IMR-90 (cell line): ENCODE results near the gene LRFN2. TPM values are rescaled to one million over a fixed set of nuclear protein-coding genes. Genes with fewer than 3 reads are reported as not detected.

Experiments used
- ATAC-seq: fragments of 200-7000 bp; cut with Tn5 transposase; 2 replicates; pipeline ENCODE4 v1.9.1; 2020; ENCODE audit warnings: low read depth, mild to moderate bottlenecking, moderate library complexity
- BruUV-seq: library from RNA; stranded (reverse); fragments of 400-500 nt; replicated peaks from 2 replicates; lab custom pipeline; 2021; lab: Mats Ljungman, UMichigan
- CTCF ChIA-PET: fragments of 300-600 bp; formaldehyde crosslinking; extraction: SDS; loops from one replicate; lab custom pipeline; 2021; ENCODE audit warnings: antibody characterized with exemption; lab: Yijun Ruan, JAX
- POLR2A ChIA-PET: fragments of 300-600 bp; sonication (Branson Sonifier 250); formaldehyde crosslinking; loops from one replicate; lab custom pipeline; 2022; ENCODE audit warnings: antibody characterized with exemption; ENCODE audit not compliant: unreplicated experiment; lab: Charles Lee
- DNase-seq: peaks from one replicate; pipeline ENCODE4 v3.0.0; 2013
- H2AFZ ChIP-seq: replicated peaks from 2 replicates; pipeline ENCODE3; 2013; ENCODE audit warnings: low read length, mild to moderate bottlenecking; ENCODE audit not compliant: poor library complexity
- H2AK5ac ChIP-seq: 2 replicates; pipeline ENCODE4 v1.6.1; 2013; ENCODE audit warnings: low read depth, low read length, inconsistent platforms
- H2AK9ac ChIP-seq: replicated peaks from 2 replicates; pipeline ENCODE3; 2013; ENCODE audit warnings: mild to moderate bottlenecking, low read depth, low read length, moderate library complexity; ENCODE audit not compliant: poor library complexity
- H2BK120ac ChIP-seq: 2 replicates; pipeline ENCODE4 v1.6.1; 2013; ENCODE audit warnings: low read depth, low read length, inconsistent platforms
- H2BK15ac ChIP-seq: 3 replicates; pipeline ENCODE4 v1.6.1; 2013; ENCODE audit warnings: low read depth, low read length, inconsistent platforms
- H2BK20ac ChIP-seq: 2 replicates; pipeline ENCODE4 v1.6.1; 2013; ENCODE audit warnings: low read depth, mild to moderate bottlenecking, inconsistent platforms, low read length, moderate library complexity
- H2BK5ac ChIP-seq: 2 replicates; pipeline ENCODE4 v1.6.1; 2013; ENCODE audit warnings: mild to moderate bottlenecking, low read depth, low read length, inconsistent platforms; ENCODE audit not compliant: poor library complexity, severe bottlenecking
- H3K14ac ChIP-seq: replicated peaks from 2 replicates; pipeline ENCODE4 v1.6.1; 2013; ENCODE audit warnings: low read depth, low read length, inconsistent platforms
- H3K18ac ChIP-seq: 2 replicates; pipeline ENCODE4 v1.6.1; 2013; ENCODE audit warnings: low read depth, low read length, control low read depth
- H3K23ac ChIP-seq: 2 replicates; pipeline ENCODE4 v1.6.1; 2013; ENCODE audit warnings: low read depth, low read length, inconsistent platforms
- H3K27ac ChIP-seq: 2 replicates; pipeline ENCODE4 v1.5.1; 2013; ENCODE audit warnings: mild to moderate bottlenecking, control low read depth, low read length; ENCODE audit not compliant: insufficient read depth
- H3K27me3 ChIP-seq: 2 replicates; pipeline ENCODE4 v1.6.1; 2013; ENCODE audit warnings: low read length; ENCODE audit not compliant: control insufficient read depth, insufficient read depth
- H3K36me3 ChIP-seq: 2 replicates; pipeline ENCODE4 v1.6.1; 2013; ENCODE audit warnings: low read length, mixed read lengths; ENCODE audit not compliant: control insufficient read depth, insufficient read depth
- H3K4ac ChIP-seq: 2 replicates; pipeline ENCODE4 v1.6.1; 2013; ENCODE audit warnings: low read depth, low read length, inconsistent platforms
- H3K4me1 ChIP-seq: 2 replicates; pipeline ENCODE4 v1.6.1; 2013; ENCODE audit warnings: low read length, mixed read lengths; ENCODE audit not compliant: control insufficient read depth, insufficient read depth
- H3K4me2 ChIP-seq: 2 replicates; pipeline ENCODE4 v1.6.1; 2013; ENCODE audit warnings: low read depth, mild to moderate bottlenecking, control low read depth, low read length, moderate library complexity
- H3K4me3 ChIP-seq: 2 replicates; pipeline ENCODE4 v1.5.1; 2013; ENCODE audit warnings: low read depth, mild to moderate bottlenecking, control low read depth, low read length, moderate library complexity; ENCODE audit not compliant: insufficient read depth
- H3K56ac ChIP-seq: 2 replicates; pipeline ENCODE4 v1.6.1; 2013; ENCODE audit warnings: low read length, inconsistent platforms; ENCODE audit not compliant: insufficient read depth; ENCODE audit errors: extremely low read depth
- H3K79me1 ChIP-seq, 2 experiments: 2 replicates each; pipeline ENCODE4 v1.6.1; 2013; ENCODE audit warnings: low read length in 2 of 2, inconsistent platforms in 1 of 2, low read depth in 1 of 2
- H3K9ac ChIP-seq: 2 replicates; pipeline ENCODE4 v1.6.1; 2013; ENCODE audit warnings: low read depth, low read length, control low read depth
- H3K9me1 ChIP-seq: 2 replicates; pipeline ENCODE4 v1.6.1; 2013; ENCODE audit warnings: low read length, inconsistent platforms; ENCODE audit not compliant: insufficient read depth
- H3K9me3 ChIP-seq: 2 replicates; pipeline ENCODE4 v1.6.1; 2013; ENCODE audit warnings: low read length; ENCODE audit not compliant: control insufficient read depth, insufficient read depth
- H4K20me1 ChIP-seq: 2 replicates; pipeline ENCODE4 v1.6.1; 2013; ENCODE audit warnings: low read length, inconsistent platforms; ENCODE audit not compliant: insufficient read depth
- H4K5ac ChIP-seq: 2 replicates; pipeline ENCODE4 v1.6.1; 2013; ENCODE audit warnings: mild to moderate bottlenecking, low read depth, low read length, control low read depth
- H4K8ac ChIP-seq, 2 experiments: 2 replicates each; pipeline ENCODE4 v1.6.1; 2013; ENCODE audit warnings: low read depth in 2 of 2, low read length in 2 of 2, control low read depth in 1 of 2, inconsistent platforms in 1 of 2
- H4K91ac ChIP-seq: 2 replicates; pipeline ENCODE4 v1.6.1; 2013; ENCODE audit warnings: low read depth, low read length, inconsistent platforms; ENCODE audit not compliant: insufficient read depth
- CTCF ChIP-seq: conservative IDR thresholded peaks from 2 replicates; pipeline ENCODE4 v1.5.1; 2012; ENCODE audit warnings: mild to moderate bottlenecking, low read depth, low read length, improper control_type of control experiment
- ELK1 ChIP-seq: fragments of 150-350 bp; IDR thresholded peaks from 2 replicates; pipeline ENCODE4 v1.6.1; 2016; ENCODE audit warnings: low read depth, mild to moderate bottlenecking, low read length, moderate library complexity, borderline replicate concordance
- USF2 ChIP-seq: fragments of 150-350 bp; IDR thresholded peaks from 2 replicates; pipeline ENCODE4 v1.6.1; 2017; ENCODE audit warnings: mild to moderate bottlenecking, antibody characterized with exemption, low read length, low read depth
- WGBS, 2 experiments: methylation state at CpG; one replicate each; pipeline versions ENCODE4 v1.1.5 to v1.1.7; 2013; ENCODE audit warnings: missing lambda C conversion rate in 2 of 2; ENCODE audit not compliant: insufficient read length in 1 of 2; ENCODE audit errors: extremely low coverage in 2 of 2; 5-methylcytosine and 5-hydroxymethylcytosine counted together
- dilution Hi-C: fragments of 300-500 bp; cut with HindIII; formaldehyde crosslinking; loops from one replicate; pipeline ENCODE4 v1.14.3; 2018; ENCODE audit warnings: low sequenced_read_pairs; ENCODE audit not compliant: unreplicated experiment
- in situ Hi-C: fragments of 300-500 bp; cut with MboI; formaldehyde crosslinking; loops from 3 replicates; pipeline ENCODE4 v1.14.3; 2019; ENCODE audit warnings: low sequenced_read_pairs, inconsistent platforms, mixed read lengths
- intact Hi-C: fragments of 100-400 bp; cut with micrococcal nuclease; formaldehyde crosslinking; loops from 2 replicates; pipeline ENCODE4 v1.10.0; 2022
- polyA plus RNA-seq, 3 experiments: library from polyadenylated mRNA; depleted of rRNA; stranded (reverse); fragments of >200 nt; gene quantifications; 2 replicates each; pipeline ENCODE4 v1.2.3, GENCODE V29; 2012; ENCODE audit warnings: low replicate concordance in 1 of 3
- total RNA-seq: library from RNA; depleted of rRNA; stranded (reverse); fragments of >200 nt; gene quantifications from 2 replicates; pipeline ENCODE4 v1.2.3, GENCODE V29; 2012

Gene LRFN2
- total and polyA plus RNA-seq, 2 of the 4 experiments (the other 2 are of a cell fraction) = not detected

- Histone ChIP-seq H3K4me1 (no peaks in the 10 kb centered on the region), H4K20me1 (no peaks in the 10 kb centered on the region), H3K56ac (no peak overlapping the region), H2BK5ac (no peak overlapping the region), H3K4me3 (no peak overlapping the region), H2AK9ac (no peak overlapping the region), H3K14ac (no peak overlapping the region), H3K79me1 (no peaks in the 10 kb centered on the region), H4K91ac (no peak overlapping the region), H3K9ac (no peak overlapping the region), H2AFZ (no peak overlapping the region), H2BK15ac (no peak overlapping the region), H4K5ac (no peak overlapping the region), H3K9me1 (no peaks in the 10 kb centered on the region), H2BK20ac (no peak overlapping the region), H3K18ac (no peak overlapping the region), H3K4me2 (no peak overlapping the region), H3K9me3 (no peaks in the 10 kb centered on the region), H3K4ac (no peak overlapping the region), H2AK5ac (no peak overlapping the region), H3K23ac (no peak overlapping the region), H4K8ac (no peak overlapping the region), H3K27me3 (no peaks in the 10 kb centered on the region), H3K27ac (no peak overlapping the region), H3K36me3 (no peaks in the 10 kb centered on the region), H2BK120ac (no peak overlapping the region)
- no peak for TF ChIP-seq CTCF
- no peak for TF ChIP-seq ELK1
- no peak for TF ChIP-seq USF2
- ATAC-seq (no peak), DNase-seq (no peak)
- intact Hi-C loops = no loop called here
- ChIA-PET CTCF (no interaction called here), POLR2A (no interaction called here)
- BruUV-seq = no TSS peak
- dilution Hi-C loops = no loop called here
- WGBS, 2 experiments = no CpG with 5 or more reads among the region's 2 CpGs
- in situ Hi-C loops = no loop called here
These were observed 19.4 kb upstream of the LRFN2 start for GRCh38 chr6:40606526-40606925.
